HG02623 (cell line): Measurements from ENCODE around the gene C22orf23.
"Not testable (repeated sequence)": the region's sequence is repeated elsewhere in the genome, so short reads cannot be mapped to it uniquely, and the experiment has no call there.

Experiments
- ATAC-seq: cut with Tn5 transposase; IDR thresholded peaks from one replicate; pipeline ENCODE4 v1.9.1; 2021; ENCODE audit warnings: moderate library complexity; ENCODE audit not compliant: unreplicated experiment

The C22orf23 gene

GRCh38 chr22:37982938-37983859 is 29.8 kb upstream of the C22orf23 start:
- no peak for ATAC-seq

- no peak for ATAC-seq
Observed at GRCh38 chr22:37982151-37982785, 28.9 kb upstream of the C22orf23 start.

GRCh38 chr22:37981282-37982011 is 28.0 kb upstream of the C22orf23 start:
- no peak for ATAC-seq

GRCh38 chr22:37979782-37980181 is 26.4 kb upstream of the C22orf23 start:
- no peak for ATAC-seq

GRCh38 chr22:37976547-37976946 is 23.1 kb upstream of the C22orf23 start:
- no peak for ATAC-seq

GRCh38 chr22:37976022-37976421 is 22.6 kb upstream of the C22orf23 start:
- ATAC-seq: not testable (repeated sequence)

GRCh38 chr22:37975153-37975552 is 21.8 kb upstream of the C22orf23 start:
- ATAC-seq: no peak

- no peak for ATAC-seq
Observed at GRCh38 chr22:37973271-37974170, 20.1 kb upstream of the C22orf23 start.

GRCh38 chr22:37972527-37972926 is 19.1 kb upstream of the C22orf23 start:
- ATAC-seq: no peak

GRCh38 chr22:37971475-37972434 is 18.4 kb upstream of the C22orf23 start:
- no peak for ATAC-seq

GRCh38 chr22:37970864-37971263 is 17.5 kb upstream of the C22orf23 start:
- no peak for ATAC-seq

GRCh38 chr22:37968452-37969251 is 15.3 kb upstream of the C22orf23 start:
- no peak for ATAC-seq

- no peak for ATAC-seq
Observed at GRCh38 chr22:37967637-37968451, 14.4 kb upstream of the C22orf23 start.

- ATAC-seq: no peak
Observed at GRCh38 chr22:37967147-37967546, 13.7 kb upstream of the C22orf23 start.

- no peak for ATAC-seq
Observed at GRCh38 chr22:37965940-37966664, 12.7 kb upstream of the C22orf23 start.

GRCh38 chr22:37961062-37961461 is 7.7 kb upstream of the C22orf23 start:
- no peak for ATAC-seq

GRCh38 chr22:37959231-37959825 is 5.9 kb upstream of the C22orf23 start:
- ATAC-seq: no peak
